Muscle layer of duodenum (tissue), 2 donors: ENCODE results near the gene RIPOR2.
"Not testable (repeated sequence)": the region's sequence is repeated elsewhere in the genome, so short reads cannot be mapped to it uniquely, and the experiment has no call there.

Experiments used
- H3K27ac ChIP-seq: one replicate; pipeline ENCODE4 v1.7.0; 2013; ENCODE audit warnings: mild to moderate bottlenecking, low read length
- H3K27me3 ChIP-seq: one replicate; pipeline ENCODE4 v1.7.0; 2013; ENCODE audit warnings: low read depth, mild to moderate bottlenecking, control low read depth, low read length
- H3K36me3 ChIP-seq, 2 donors: one replicate each; pipeline ENCODE4 v1.7.0; 2013; ENCODE audit warnings: low read length in 2 of 2, control low read depth in 1 of 2, mild to moderate bottlenecking in 1 of 2; ENCODE audit not compliant: insufficient read depth in 2 of 2, control insufficient read depth in 1 of 2
- H3K4me1 ChIP-seq, 2 donors: one replicate each; pipeline ENCODE4 v1.7.0; 2013; ENCODE audit warnings: low read length in 2 of 2, mild to moderate bottlenecking in 2 of 2, control low read depth in 1 of 2, moderate library complexity in 1 of 2; ENCODE audit not compliant: insufficient read depth in 2 of 2, control insufficient read depth in 1 of 2
- H3K4me3 ChIP-seq, 2 donors: one replicate each; pipeline ENCODE4 v1.7.0; 2013; ENCODE audit warnings: low read length in 2 of 2, low read depth in 1 of 2, mild to moderate bottlenecking in 1 of 2
- H3K9me3 ChIP-seq, 2 donors: one replicate each; pipeline ENCODE4 v1.7.0; 2013; ENCODE audit warnings: low read length in 2 of 2, control low read depth in 1 of 2, mild to moderate bottlenecking in 1 of 2; ENCODE audit not compliant: control insufficient read depth in 1 of 2
- donor health status: healthy.

Gene RIPOR2

GRCh38 chr6:24882295-24882694, 53.5 kb downstream of the RIPOR2 start:
- H3K27me3 ChIP-seq: no peaks in the 10 kb centered on the region
- no peaks in the 10 kb centered on the region for H3K9me3 ChIP-seq
- H3K27ac ChIP-seq: no peak overlapping the region
- H3K36me3 ChIP-seq: no peaks in the 10 kb centered on the region
- H3K4me3 ChIP-seq: no peak overlapping the region
- H3K4me1 ChIP-seq: no peaks in the 10 kb centered on the region

GRCh38 chr6:24881376-24881775, 54.4 kb downstream of the RIPOR2 start:
- H3K36me3 ChIP-seq: no peaks in the 10 kb centered on the region
- no peaks in the 10 kb centered on the region for H3K4me1 ChIP-seq
- no peaks in the 10 kb centered on the region for H3K9me3 ChIP-seq
- H3K27ac ChIP-seq: no peak overlapping the region
- no peak overlapping the region for H3K4me3 ChIP-seq
- H3K27me3 ChIP-seq: no peaks in the 10 kb centered on the region

- Histone ChIP-seq H3K4me1 (no peaks in the 10 kb centered on the region), H3K27me3 (no peaks in the 10 kb centered on the region), H3K36me3 (no peaks in the 10 kb centered on the region), H3K9me3 (no peaks in the 10 kb centered on the region), H3K4me3 (no peak overlapping the region), H3K27ac (no peak overlapping the region)
These were observed 55.3 kb downstream of the RIPOR2 start for GRCh38 chr6:24880451-24880850.

GRCh38 chr6:24879351-24879750, 56.4 kb downstream of the RIPOR2 start:
- H3K27me3 ChIP-seq: no peaks in the 10 kb centered on the region
- no peaks in the 10 kb centered on the region for H3K4me1 ChIP-seq
- no peak overlapping the region for H3K27ac ChIP-seq
- H3K9me3 ChIP-seq: no peaks in the 10 kb centered on the region
- no peak overlapping the region for H3K4me3 ChIP-seq
- no peaks in the 10 kb centered on the region for H3K36me3 ChIP-seq

GRCh38 chr6:24877747-24878146, 58.0 kb downstream of the RIPOR2 start:
- H3K27me3 ChIP-seq, H3K4me1 ChIP-seq, H3K9me3 ChIP-seq, H3K36me3 ChIP-seq, H3K4me3 ChIP-seq, H3K27ac ChIP-seq: not testable (repeated sequence)

GRCh38 chr6:24876499-24877465, 59.0 kb downstream of the RIPOR2 start:
- no peak overlapping the region for H3K27ac ChIP-seq
- H3K4me1 ChIP-seq: no peaks in the 10 kb centered on the region
- no peak overlapping the region for H3K4me3 ChIP-seq
- H3K9me3 ChIP-seq: no peaks in the 10 kb centered on the region
- peaks cover 4 to 6% of the 10 kb centered on the region in 2 donors for H3K36me3 ChIP-seq
- no peaks in the 10 kb centered on the region for H3K27me3 ChIP-seq

GRCh38 chr6:24875534-24875901, 60.2 kb downstream of the RIPOR2 start:
- Histone ChIP-seq H3K27ac (no peak overlapping the region), H3K4me3 (no peak overlapping the region), H3K4me1 (no peaks in the 10 kb centered on the region), H3K9me3 (no peaks in the 10 kb centered on the region), H3K36me3 (peaks cover 4 to 6% of the 10 kb centered on the region in 2 donors), H3K27me3 (no peaks in the 10 kb centered on the region)

- H3K27ac ChIP-seq: no peak overlapping the region
- no peaks in the 10 kb centered on the region for H3K9me3 ChIP-seq
- no peak overlapping the region for H3K4me3 ChIP-seq
- no peaks in the 10 kb centered on the region for H3K27me3 ChIP-seq
- no peaks in the 10 kb centered on the region for H3K4me1 ChIP-seq
- H3K36me3 ChIP-seq: peaks cover 4 to 6% of the 10 kb centered on the region in 2 donors
These were observed 60.8 kb downstream of the RIPOR2 start for GRCh38 chr6:24874776-24875533.

GRCh38 chr6:24874128-24874527, 61.6 kb downstream of the RIPOR2 start:
- H3K27ac ChIP-seq: no peak overlapping the region

GRCh38 chr6:24872779-24873178, 63.0 kb downstream of the RIPOR2 start:
- no peaks in the 10 kb centered on the region for H3K27me3 ChIP-seq
- H3K9me3 ChIP-seq: no peaks in the 10 kb centered on the region
- H3K4me1 ChIP-seq: no peaks in the 10 kb centered on the region
- H3K4me3 ChIP-seq: no peak overlapping the region
- peaks cover 4 to 6% of the 10 kb centered on the region in 2 donors for H3K36me3 ChIP-seq
- H3K27ac ChIP-seq: no peak overlapping the region

More at GRCh38 chr6:24874128-24874527, 61.6 kb downstream of the RIPOR2 start:
- peaks cover 4 to 6% of the 10 kb centered on the region in 2 donors for H3K36me3 ChIP-seq
- no peak overlapping the region for H3K4me3 ChIP-seq
- H3K9me3 ChIP-seq: no peaks in the 10 kb centered on the region
- H3K4me1 ChIP-seq: no peaks in the 10 kb centered on the region
- H3K27me3 ChIP-seq: no peaks in the 10 kb centered on the region

GRCh38 chr6:24868765-24869164, 67.0 kb downstream of the RIPOR2 start:
- no peaks in the 10 kb centered on the region for H3K9me3 ChIP-seq
- no peak overlapping the region for H3K27ac ChIP-seq
- H3K4me3 ChIP-seq: no peak overlapping the region
- H3K4me1 ChIP-seq: no peaks in the 10 kb centered on the region
- no peaks in the 10 kb centered on the region for H3K27me3 ChIP-seq
- peaks cover 4 to 6% of the 10 kb centered on the region in 2 donors for H3K36me3 ChIP-seq
